DOHH2 (cell line): ENCODE measurements around the gene KIF18B.

Experiments
- H3F3A ChIP-seq: fragments of 200-600 bp; sonication (generic), shearing (Covaris generic); 2 replicates; pipeline ENCODE4 v1.6.0; 2016; ENCODE audit warnings: antibody characterized with exemption, mild to moderate bottlenecking; ENCODE audit not compliant: control insufficient read depth, insufficient read depth
- H3K27ac ChIP-seq: fragments of 200-600 bp; sonication (generic); 2 replicates; pipeline ENCODE4 v1.5.1; 2014; ENCODE audit warnings: low read depth, mild to moderate bottlenecking, low read length, moderate library complexity
- H3K27me3 ChIP-seq: fragments of 200-600 bp; sonication (generic); 2 replicates; pipeline ENCODE4 v1.6.1; 2014; ENCODE audit warnings: mild to moderate bottlenecking, low read length, mixed read lengths; ENCODE audit not compliant: control insufficient read depth
- H3K36me3 ChIP-seq: fragments of 200-600 bp; sonication (generic); 2 replicates; pipeline ENCODE4 v1.6.1; 2014; ENCODE audit warnings: mild to moderate bottlenecking, low read length, moderate library complexity, mixed read lengths; ENCODE audit not compliant: control insufficient read depth
- H3K4me1 ChIP-seq: fragments of 200-600 bp; sonication (generic); 2 replicates; pipeline ENCODE4 v1.6.1; 2014; ENCODE audit warnings: mild to moderate bottlenecking, low read length, mixed read lengths; ENCODE audit not compliant: control insufficient read depth
- H3K4me2 ChIP-seq: fragments of 200-600 bp; sonication (generic); 2 replicates; pipeline ENCODE4 v1.6.0; 2014; ENCODE audit warnings: mild to moderate bottlenecking, low read length, moderate library complexity
- H3K4me3 ChIP-seq: fragments of 200-600 bp; sonication (generic); 2 replicates; pipeline ENCODE4 v1.5.1; 2014; ENCODE audit warnings: mild to moderate bottlenecking, low read length, mixed read lengths
- H3K79me2 ChIP-seq: fragments of 200-600 bp; sonication (generic); 2 replicates; pipeline ENCODE4 v1.6.1; 2014; ENCODE audit warnings: mild to moderate bottlenecking, low read length, mixed read lengths; ENCODE audit not compliant: control insufficient read depth
- H3K9me2 ChIP-seq: fragments of 200-600 bp; sonication (generic); replicated peaks from 2 replicates; pipeline ENCODE4 v1.6.1; 2014; ENCODE audit warnings: mild to moderate bottlenecking, low read length, mixed read lengths; ENCODE audit not compliant: control insufficient read depth
- H3K9me3 ChIP-seq: fragments of 200-600 bp; sonication (generic); 2 replicates; pipeline ENCODE4 v1.6.1; 2014; ENCODE audit warnings: antibody characterized with exemption, low read length, mixed read lengths; ENCODE audit not compliant: control insufficient read depth, insufficient read depth
- H4K20me1 ChIP-seq: fragments of 200-600 bp; sonication (generic); 2 replicates; pipeline ENCODE4 v1.6.0; 2014; ENCODE audit warnings: low read depth, mild to moderate bottlenecking, antibody characterized with exemption, low read length, moderate library complexity; ENCODE audit not compliant: control insufficient read depth, insufficient read depth
- EZH2phosphoT487 ChIP-seq: fragments of 200-600 bp; sonication (generic); IDR thresholded peaks from 2 replicates; pipeline ENCODE4 v1.6.1; 2017; ENCODE audit warnings: borderline replicate concordance, mild to moderate bottlenecking, antibody characterized with exemption, low read length, moderate library complexity, mixed read lengths
- TF ChIP-seq, protein P1 (sequence below): fragments of 200-600 bp; sonication (generic); IDR thresholded peaks from one replicate; pipeline ENCODE4 v1.5.1; 2014; ENCODE audit warnings: antibody characterized with exemption, mild to moderate bottlenecking, low read depth, low read length; ENCODE audit not compliant: poor library complexity, severe bottlenecking

KIF18B gene

DNA sequence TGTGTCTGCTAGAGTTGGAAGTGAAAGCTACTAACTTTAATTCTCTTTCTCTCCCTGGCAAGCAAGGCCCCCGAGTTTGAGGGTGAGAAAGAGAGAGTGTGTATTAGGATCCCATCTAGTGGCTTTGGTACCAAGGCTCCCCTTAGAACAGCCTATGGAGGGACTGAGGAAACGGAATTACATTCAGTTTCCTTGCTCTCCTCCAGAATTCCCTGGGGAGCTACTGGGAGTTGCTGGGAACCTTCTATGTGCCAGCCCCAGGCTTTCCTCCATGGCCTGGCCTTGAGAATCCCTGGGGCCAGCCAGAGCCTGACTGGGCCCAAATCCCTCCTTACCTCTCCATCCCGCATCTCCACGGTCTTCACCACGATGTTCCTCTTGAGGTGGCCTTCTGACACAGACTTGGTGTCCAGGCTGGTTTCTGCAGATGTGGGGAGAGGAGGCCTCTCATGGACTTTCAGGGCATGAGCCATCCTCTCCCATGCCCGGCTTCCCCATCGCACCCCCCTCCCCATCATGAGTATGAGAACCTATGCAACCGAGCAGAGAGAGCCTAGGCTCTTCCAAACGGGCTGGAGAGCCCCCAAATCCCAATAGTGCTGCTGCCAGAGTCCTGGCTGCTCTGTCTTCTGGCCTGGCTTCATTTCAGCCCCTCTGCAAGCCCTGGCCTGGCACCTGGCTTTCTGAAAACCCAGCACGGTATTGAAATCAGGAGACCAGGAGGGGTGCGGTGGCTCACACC, 39.7 kb downstream of the KIF18B start:
- Histone ChIP-seq H3K36me3 (no peaks in the 10 kb centered on the region), H3K27ac (no peak overlapping the region), H3K4me1 (peaks cover 8% of the 10 kb centered on the region), H3K4me2 (no peak overlapping the region), H3K27me3 (peaks cover 34% of the 10 kb centered on the region), H3K9me2 (no peaks in the 10 kb centered on the region), H4K20me1 (no peaks in the 10 kb centered on the region), H3F3A (no peaks in the 10 kb centered on the region), H3K4me3 (no peak overlapping the region), H3K79me2 (no peaks in the 10 kb centered on the region), H3K9me3 (no peaks in the 10 kb centered on the region)
- no peak for TF ChIP-seq EZH2phosphoT487
- TF ChIP-seq, protein P1, sequence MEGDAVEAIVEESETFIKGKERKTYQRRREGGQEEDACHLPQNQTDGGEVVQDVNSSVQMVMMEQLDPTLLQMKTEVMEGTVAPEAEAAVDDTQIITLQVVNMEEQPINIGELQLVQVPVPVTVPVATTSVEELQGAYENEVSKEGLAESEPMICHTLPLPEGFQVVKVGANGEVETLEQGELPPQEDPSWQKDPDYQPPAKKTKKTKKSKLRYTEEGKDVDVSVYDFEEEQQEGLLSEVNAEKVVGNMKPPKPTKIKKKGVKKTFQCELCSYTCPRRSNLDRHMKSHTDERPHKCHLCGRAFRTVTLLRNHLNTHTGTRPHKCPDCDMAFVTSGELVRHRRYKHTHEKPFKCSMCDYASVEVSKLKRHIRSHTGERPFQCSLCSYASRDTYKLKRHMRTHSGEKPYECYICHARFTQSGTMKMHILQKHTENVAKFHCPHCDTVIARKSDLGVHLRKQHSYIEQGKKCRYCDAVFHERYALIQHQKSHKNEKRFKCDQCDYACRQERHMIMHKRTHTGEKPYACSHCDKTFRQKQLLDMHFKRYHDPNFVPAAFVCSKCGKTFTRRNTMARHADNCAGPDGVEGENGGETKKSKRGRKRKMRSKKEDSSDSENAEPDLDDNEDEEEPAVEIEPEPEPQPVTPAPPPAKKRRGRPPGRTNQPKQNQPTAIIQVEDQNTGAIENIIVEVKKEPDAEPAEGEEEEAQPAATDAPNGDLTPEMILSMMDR: no peak

DNA sequence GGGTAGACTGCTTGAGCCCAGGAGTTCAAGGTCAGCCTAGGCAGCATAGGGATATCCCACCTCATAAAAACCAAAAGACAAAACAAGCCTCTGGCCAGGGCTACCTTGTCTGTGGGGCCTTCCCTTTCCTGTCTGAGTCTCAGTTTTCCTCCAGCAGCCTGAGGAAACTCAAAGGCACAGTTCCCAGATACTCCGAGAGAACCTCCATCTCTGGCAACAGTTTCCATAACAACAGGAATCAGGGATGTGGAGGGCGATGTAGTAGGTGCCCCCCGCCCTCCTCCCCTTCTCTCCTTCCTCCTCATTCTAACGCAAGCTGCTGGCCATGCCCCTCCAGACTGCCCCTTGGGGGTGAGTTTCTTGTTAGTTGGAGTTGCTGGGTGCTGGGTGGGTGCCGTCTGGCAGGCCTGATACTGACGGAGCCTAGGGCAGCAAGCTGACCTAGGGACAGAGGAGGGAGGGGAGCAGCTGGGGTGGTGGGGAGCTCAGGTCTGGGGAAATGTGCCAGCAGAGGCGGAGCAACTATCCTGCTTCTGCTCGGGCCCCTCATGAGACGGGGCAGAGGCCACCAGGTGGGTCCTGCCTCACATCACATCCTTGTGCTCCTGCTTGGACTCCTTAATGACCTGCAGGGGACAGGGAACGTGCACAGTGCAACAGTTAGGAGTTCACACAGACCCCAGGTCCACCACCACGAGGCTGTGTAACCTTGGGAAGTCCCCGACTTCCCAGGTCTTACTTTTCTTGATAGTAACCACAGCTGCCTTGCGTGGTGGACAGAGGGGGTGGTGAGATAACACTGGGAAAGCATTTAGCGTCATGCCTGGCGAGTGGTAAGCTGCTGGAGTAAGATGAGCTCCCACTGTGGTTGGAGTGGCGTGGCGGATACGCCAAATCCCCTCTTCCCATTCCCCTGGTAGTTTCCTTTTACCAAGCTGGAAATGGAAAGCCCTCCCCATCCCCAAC, 40.5 kb downstream of the KIF18B start:
- TF ChIP-seq EZH2phosphoT487: no peak
- Histone ChIP-seq H3K36me3 (no peaks in the 10 kb centered on the region), H4K20me1 (no peaks in the 10 kb centered on the region), H3K27me3 (peaks cover 32% of the 10 kb centered on the region), H3F3A (no peaks in the 10 kb centered on the region), H3K9me2 (no peaks in the 10 kb centered on the region), H3K9me3 (no peaks in the 10 kb centered on the region), H3K4me3 (no peak overlapping the region), H3K79me2 (no peaks in the 10 kb centered on the region), H3K27ac (no peak overlapping the region), H3K4me2 (no peak overlapping the region), H3K4me1 (peaks cover 8% of the 10 kb centered on the region)

DNA sequence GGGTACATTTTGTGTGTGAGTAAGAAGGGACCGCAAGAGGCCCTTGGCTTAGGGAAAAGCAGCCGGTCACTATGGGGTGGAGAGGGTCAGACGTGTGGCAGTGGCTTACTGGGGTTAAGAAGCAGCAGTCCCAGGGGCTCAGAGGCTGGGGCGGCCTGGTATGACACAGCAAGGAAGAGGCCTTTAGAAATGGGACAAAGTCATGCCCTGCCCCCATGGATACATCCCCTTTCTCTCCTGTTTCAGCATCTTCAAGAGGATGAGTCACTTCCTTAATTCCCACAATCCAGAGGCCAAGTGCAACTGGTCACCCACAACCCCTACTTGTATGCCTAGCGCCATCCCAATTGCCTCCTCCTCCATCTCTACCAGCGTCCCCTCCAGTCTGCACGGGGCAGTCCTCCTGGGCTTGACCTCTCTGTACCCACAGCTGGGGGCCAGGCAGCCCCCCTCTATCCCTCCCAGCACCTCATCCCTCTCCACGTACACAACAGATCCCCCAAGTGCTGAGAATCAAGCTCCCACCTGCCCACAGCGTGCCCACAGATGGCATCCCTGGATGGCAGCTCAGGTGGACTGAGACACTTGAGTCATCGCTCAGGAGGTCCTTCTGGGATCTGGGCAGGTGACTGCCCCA, 41.4 kb downstream of the KIF18B start:
- no peak overlapping the region for H3K4me3 ChIP-seq
- no peaks in the 10 kb centered on the region for H3F3A ChIP-seq
- H3K36me3 ChIP-seq: no peaks in the 10 kb centered on the region
- no peak overlapping the region for H3K27ac ChIP-seq
- no peaks in the 10 kb centered on the region for H3K9me2 ChIP-seq
- H3K27me3 ChIP-seq: peaks cover 32% of the 10 kb centered on the region
- TF ChIP-seq, protein P1: no peak
- TF ChIP-seq EZH2phosphoT487: no peak
- H3K9me3 ChIP-seq: no peaks in the 10 kb centered on the region
- H3K4me2 ChIP-seq: no peak overlapping the region
- H4K20me1 ChIP-seq: no peaks in the 10 kb centered on the region
- no peaks in the 10 kb centered on the region for H3K79me2 ChIP-seq
- peaks cover 1% of the 10 kb centered on the region for H3K4me1 ChIP-seq
